GM12864 (cell line): ENCODE measurements around the gene NRARP.
"Not testable (repeated sequence)": the region's sequence is repeated elsewhere in the genome, so short reads cannot be mapped to it uniquely, and the experiment has no call there.

ENCODE experiments used
- DNase-seq: peaks from one replicate; pipeline ENCODE4 v3.0.0-alpha.2; 2011; ENCODE audit warnings: low read depth
- H3K4me3 ChIP-seq: 2 replicates; pipeline ENCODE4 v1.5.1; 2011; ENCODE audit warnings: mild to moderate bottlenecking, low read depth, low read length, control low read depth
- TF ChIP-seq, protein P1 (sequence below): IDR thresholded peaks from 2 replicates; pipeline ENCODE4 v1.5.1; 2011; ENCODE audit warnings: low read depth, mild to moderate bottlenecking, moderate library complexity, low read length, control low read depth, inconsistent platforms; ENCODE audit errors: missing control alignments

Gene NRARP

DNA sequence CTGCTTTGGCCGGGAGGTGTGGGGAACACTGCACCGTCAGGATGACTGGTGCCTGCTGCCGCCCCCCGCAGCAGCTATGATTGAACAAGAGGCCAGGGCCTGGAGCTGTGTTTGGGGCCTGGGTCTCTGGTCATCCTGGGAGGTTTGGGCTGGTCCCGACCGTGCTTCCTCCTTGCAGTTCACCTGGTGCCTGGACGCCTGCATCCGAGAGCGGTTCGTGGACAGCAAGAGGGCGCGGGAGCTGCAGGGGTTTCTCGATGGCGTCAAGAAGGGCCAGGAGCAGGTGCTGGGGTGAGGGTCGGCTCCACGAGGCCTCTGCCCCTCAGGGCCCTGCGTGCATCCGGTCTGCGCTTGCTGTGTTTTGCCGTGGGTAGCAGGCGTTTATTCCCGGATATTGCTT lies 38.0 kb downstream of the NRARP start:
- DNase-seq = no peak
- TF ChIP-seq, protein P1, sequence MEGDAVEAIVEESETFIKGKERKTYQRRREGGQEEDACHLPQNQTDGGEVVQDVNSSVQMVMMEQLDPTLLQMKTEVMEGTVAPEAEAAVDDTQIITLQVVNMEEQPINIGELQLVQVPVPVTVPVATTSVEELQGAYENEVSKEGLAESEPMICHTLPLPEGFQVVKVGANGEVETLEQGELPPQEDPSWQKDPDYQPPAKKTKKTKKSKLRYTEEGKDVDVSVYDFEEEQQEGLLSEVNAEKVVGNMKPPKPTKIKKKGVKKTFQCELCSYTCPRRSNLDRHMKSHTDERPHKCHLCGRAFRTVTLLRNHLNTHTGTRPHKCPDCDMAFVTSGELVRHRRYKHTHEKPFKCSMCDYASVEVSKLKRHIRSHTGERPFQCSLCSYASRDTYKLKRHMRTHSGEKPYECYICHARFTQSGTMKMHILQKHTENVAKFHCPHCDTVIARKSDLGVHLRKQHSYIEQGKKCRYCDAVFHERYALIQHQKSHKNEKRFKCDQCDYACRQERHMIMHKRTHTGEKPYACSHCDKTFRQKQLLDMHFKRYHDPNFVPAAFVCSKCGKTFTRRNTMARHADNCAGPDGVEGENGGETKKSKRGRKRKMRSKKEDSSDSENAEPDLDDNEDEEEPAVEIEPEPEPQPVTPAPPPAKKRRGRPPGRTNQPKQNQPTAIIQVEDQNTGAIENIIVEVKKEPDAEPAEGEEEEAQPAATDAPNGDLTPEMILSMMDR = no peak
- H3K4me3 ChIP-seq = no peak overlapping the region

DNA sequence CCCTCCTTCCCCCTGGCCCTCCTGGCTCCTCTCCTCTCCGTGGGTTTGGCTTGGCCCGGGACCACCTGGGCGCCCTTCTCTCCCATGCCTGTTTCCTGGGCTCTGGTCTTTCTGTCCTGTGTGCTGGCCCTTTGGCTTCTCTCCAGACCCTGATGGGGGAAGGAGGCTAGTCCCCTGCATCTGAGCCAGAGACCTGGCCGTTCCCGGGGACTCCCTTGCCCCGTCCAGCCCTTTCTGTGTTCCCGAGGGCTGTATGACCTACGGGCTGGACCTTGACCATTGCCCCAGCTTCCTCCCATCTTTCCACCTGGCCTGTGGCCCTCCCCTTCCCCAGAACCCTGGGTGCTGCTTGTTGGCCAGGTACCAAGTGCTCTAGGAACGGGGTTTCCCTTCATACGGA lies 38.6 kb downstream of the NRARP start:
- DNase-seq = no peak
- TF ChIP-seq, protein P1 = no peak
- no peak overlapping the region for H3K4me3 ChIP-seq

DNA sequence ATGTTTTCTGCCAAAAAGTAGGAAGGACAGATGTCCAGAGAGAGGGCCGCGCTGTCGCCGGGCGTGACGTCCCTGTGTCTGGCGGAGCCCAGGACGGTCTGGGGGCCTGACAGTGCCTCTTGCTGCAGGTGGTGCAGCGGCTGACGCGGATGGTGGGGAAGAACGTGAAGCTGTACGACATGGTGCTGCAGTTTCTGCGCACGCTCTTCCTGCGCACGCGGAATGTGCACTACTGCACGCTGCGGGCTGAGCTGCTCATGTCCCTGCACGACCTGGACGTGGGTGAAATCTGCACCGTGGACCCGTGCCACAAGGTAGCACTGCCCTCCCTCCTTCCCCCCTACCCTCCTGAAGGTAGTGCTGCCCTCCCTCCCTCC lies 39.2 kb downstream of the NRARP start:
- no peak for DNase-seq
- no peak overlapping the region for H3K4me3 ChIP-seq
- TF ChIP-seq, protein P1 = no peak

DNA sequence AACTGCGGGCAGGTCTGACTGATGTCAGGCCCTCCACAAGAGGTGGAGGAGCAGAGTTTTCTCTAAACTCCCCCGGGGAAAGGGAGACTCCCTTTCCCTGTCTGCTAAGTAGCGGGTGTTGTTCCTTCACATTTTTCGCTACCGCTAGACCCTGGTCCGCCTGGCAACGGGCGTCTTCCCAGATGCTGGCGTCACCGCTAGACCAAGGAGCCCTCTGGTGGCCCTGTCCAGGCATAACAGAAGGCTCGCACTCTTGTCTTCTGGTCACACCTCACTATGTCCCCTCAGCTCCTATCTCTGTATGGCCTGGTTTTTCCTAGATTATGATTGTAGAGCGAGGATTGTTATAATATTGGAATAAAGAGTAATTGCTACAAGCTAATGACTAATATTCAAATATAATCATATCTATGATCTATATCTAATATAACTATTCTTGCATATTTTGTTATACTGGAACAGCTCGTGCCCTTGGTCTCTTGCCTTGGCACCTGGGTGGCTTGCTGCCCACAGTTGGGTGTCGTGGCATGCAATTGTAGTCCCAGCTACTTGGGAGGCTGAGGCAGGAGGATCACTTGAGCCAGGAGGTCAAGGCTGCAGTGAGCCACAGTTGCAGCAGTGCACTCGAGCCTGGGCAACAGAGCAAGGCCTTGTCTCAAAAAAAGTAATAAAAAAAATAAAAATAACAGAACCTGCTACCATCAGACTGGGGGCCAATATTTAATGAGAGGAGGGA lies 39.7 kb downstream of the NRARP start:
- DNase-seq, H3K4me3 ChIP-seq: not testable (repeated sequence)
- TF ChIP-seq, protein P1 = peak; percentile 24

DNA sequence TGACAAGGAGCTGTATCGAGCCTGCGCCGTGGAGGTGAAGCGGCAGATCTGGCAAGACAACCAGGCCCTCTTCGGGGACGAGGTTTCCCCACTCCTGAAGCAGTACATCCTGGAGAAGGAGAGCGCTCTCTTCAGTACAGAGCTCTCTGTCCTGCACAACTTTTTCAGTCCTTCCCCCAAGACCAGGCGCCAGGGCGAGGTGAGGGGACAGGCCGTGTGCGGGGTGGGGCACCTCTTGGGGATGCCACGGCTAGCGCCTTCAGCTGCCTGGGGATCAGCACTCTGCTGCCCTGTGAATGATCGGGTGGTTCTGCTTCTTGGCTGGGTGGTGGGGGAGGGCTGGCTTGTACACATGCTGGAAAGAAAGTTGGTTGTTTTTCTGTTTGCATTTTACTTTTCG lies 45.2 kb downstream of the NRARP start:
- TF ChIP-seq, protein P1 = no peak
- no peak for DNase-seq
- no peak overlapping the region for H3K4me3 ChIP-seq

DNA sequence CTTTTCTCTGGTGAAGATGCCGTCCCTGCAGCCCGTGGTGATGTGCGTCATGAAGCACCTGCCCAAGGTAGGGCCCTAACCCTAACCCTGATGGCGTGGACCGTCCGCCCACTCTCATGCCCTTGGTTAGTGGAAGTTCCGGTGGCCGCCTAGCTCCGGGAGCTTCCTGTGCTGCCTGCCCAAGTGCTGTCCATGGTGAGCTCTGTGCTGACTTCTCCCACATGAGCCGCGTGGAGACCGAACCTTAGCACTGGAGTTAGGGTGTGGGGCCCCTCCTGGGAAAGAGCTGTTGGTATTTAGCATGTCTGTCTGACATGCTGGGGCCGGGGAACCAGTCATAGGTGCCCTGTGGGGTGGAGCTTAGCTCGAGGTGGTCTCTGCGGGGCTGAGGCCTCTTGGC lies 45.7 kb downstream of the NRARP start:
- H3K4me3 ChIP-seq = peak overlapping the region; percentile 89
- TF ChIP-seq, protein P1 = no peak
- DNase-seq = no peak
